Endodermal cell (in vitro differentiated cells): ENCODE measurements around the gene DACH1. TPM values are rescaled to one million over a fixed set of nuclear protein-coding genes. Genes with fewer than 3 reads are reported as not detected.

ENCODE experiments used
- DNase-seq: peaks from one replicate; pipeline ENCODE4 v3.0.0-alpha.2; 2017
- H3K27ac ChIP-seq: 2 replicates; pipeline ENCODE4 v1.5.1; 2013; ENCODE audit warnings: mild to moderate bottlenecking, low read depth, low read length, moderate library complexity
- H3K27me3 ChIP-seq: 2 replicates; pipeline ENCODE4 v1.6.1; 2013; ENCODE audit warnings: mild to moderate bottlenecking, low read length, moderate library complexity; ENCODE audit not compliant: insufficient read depth, control insufficient read depth, poor library complexity, severe bottlenecking
- H3K36me3 ChIP-seq: 2 replicates; pipeline ENCODE4 v1.7.0; 2013; ENCODE audit warnings: mild to moderate bottlenecking, low read length, moderate library complexity; ENCODE audit not compliant: control insufficient read depth, insufficient read depth
- H3K4me1 ChIP-seq: one replicate; pipeline ENCODE4 v1.7.0; 2013; ENCODE audit warnings: low read length; ENCODE audit not compliant: control insufficient read depth, insufficient read depth
- H3K4me3 ChIP-seq: 2 replicates; pipeline ENCODE4 v1.5.1; 2013; ENCODE audit warnings: mild to moderate bottlenecking, low read length, moderate library complexity
- H3K9ac ChIP-seq: 2 replicates; pipeline ENCODE4 v1.6.1; 2013; ENCODE audit warnings: mild to moderate bottlenecking, low read length, moderate library complexity; ENCODE audit not compliant: poor library complexity, severe bottlenecking; ENCODE audit errors: extremely low read depth
- H3K9me3 ChIP-seq: 2 replicates; pipeline ENCODE4 v1.6.1; 2013; ENCODE audit warnings: mild to moderate bottlenecking, low read length, moderate library complexity; ENCODE audit not compliant: control insufficient read depth
- H3K27ac Mint-ChIP-seq: 2 replicates; pipeline ENCODE4 v1.8.0; 2020; ENCODE audit warnings: mixed read lengths
- H3K27me3 Mint-ChIP-seq: 2 replicates; pipeline ENCODE4 v1.8.0; 2021; ENCODE audit warnings: mild to moderate bottlenecking, mixed read lengths; ENCODE audit not compliant: insufficient read depth
- H3K36me3 Mint-ChIP-seq: 2 replicates; pipeline ENCODE4 v1.8.0; 2020; ENCODE audit warnings: low read depth, mixed read lengths
- H3K4me1 Mint-ChIP-seq: 2 replicates; pipeline ENCODE4 v1.8.0; 2020; ENCODE audit warnings: mixed read lengths
- H3K4me3 Mint-ChIP-seq: 2 replicates; pipeline ENCODE4 v1.8.0; 2020; ENCODE audit warnings: mild to moderate bottlenecking, moderate library complexity, mixed read lengths
- H3K9me3 Mint-ChIP-seq: 2 replicates; pipeline ENCODE4 v1.8.0; 2020; ENCODE audit warnings: mild to moderate bottlenecking, mixed read lengths
- CTCF ChIP-seq: fragments of 200-600 bp; sonication (generic); conservative IDR thresholded peaks from 2 replicates; pipeline ENCODE4 v1.5.0; 2021; ENCODE audit warnings: antibody characterized with exemption, mild to moderate bottlenecking
- WGBS, 2 experiments: methylation state at CpG; one replicate each; pipeline versions ENCODE4 v1.1.5 to v1.1.7; 2013; ENCODE audit warnings: missing lambda C conversion rate in 2 of 2, mixed read lengths in 1 of 2; ENCODE audit not compliant: insufficient coverage in 1 of 2, insufficient read length in 1 of 2; 5-methylcytosine and 5-hydroxymethylcytosine counted together
- total RNA-seq, 2 donors: library from RNA; stranded (reverse); fragmentation: NEBNext Ultra II Directional in 1 of 2; extraction: Animal tissue kit (Norgen Biotek cat#: 25700) in 1 of 2; gene quantifications; 2 replicates in 1 of 2; 3 replicates in 1 of 2; pipeline ENCODE4 v1.2.1, GENCODE V29; 2021

The DACH1 gene
- total RNA-seq, 2 donors from 2014 or later, result 0.81 to 1.2 TPM

GRCh38 chr13:71869274-71869673 is 2.3 kb upstream of the DACH1 start:
- Mint-ChIP-seq H3K9me3 (no peaks in the 10 kb centered on the region), H3K27me3 (peaks cover 66% of the 10 kb centered on the region), H3K36me3 (no peaks in the 10 kb centered on the region), H3K4me1 (peaks cover 21% of the 10 kb centered on the region), H3K4me3 (no peak overlapping the region), H3K27ac (no peak overlapping the region)
- WGBS, 2 experiments, result 56% methylated on average over 5 of the region's 5 CpGs; no CpG with 5 or more reads in 1 of the 2 experiments
- Histone ChIP-seq H3K4me1 (no peaks in the 10 kb centered on the region), H3K4me3 (peak overlapping the region; percentile 66), H3K36me3 (no peaks in the 10 kb centered on the region), H3K9me3 (no peaks in the 10 kb centered on the region), H3K9ac (no peak overlapping the region), H3K27me3 (peaks cover 37% of the 10 kb centered on the region), H3K27ac (no peak overlapping the region)
- TF ChIP-seq CTCF, result no peak
- DNase-seq, result no peak

- no peaks in the 10 kb centered on the region for H3K4me1 ChIP-seq
- no peak overlapping the region for H3K27ac Mint-ChIP-seq
- peaks cover 56% of the 10 kb centered on the region for H3K27me3 ChIP-seq
These were observed 471 bp downstream of the DACH1 start for GRCh38 chr13:71866335-71867130.

GRCh38 chr13:71865874-71866334 is 1.1 kb downstream of the DACH1 start:
- WGBS, 2 experiments, result 0 to 1% methylated on average over 13 to 21 of the region's 21 CpGs
- no peaks in the 10 kb centered on the region for H3K36me3 Mint-ChIP-seq
- peaks cover 19% of the 10 kb centered on the region for H3K4me1 Mint-ChIP-seq
- Histone ChIP-seq H3K27me3 (peaks cover 56% of the 10 kb centered on the region), H3K4me1 (no peaks in the 10 kb centered on the region), H3K9me3 (no peaks in the 10 kb centered on the region), H3K36me3 (no peaks in the 10 kb centered on the region), H3K4me3 (peak overlapping the region; percentile 86), H3K27ac (peak overlapping the region; percentile 10), H3K9ac (no peak overlapping the region)
- H3K27me3 Mint-ChIP-seq, result peaks cover 84% of the 10 kb centered on the region
- no peak for TF ChIP-seq CTCF
- DNase-seq, result no peak
- no peaks in the 10 kb centered on the region for H3K9me3 Mint-ChIP-seq
- H3K27ac Mint-ChIP-seq, result no peak overlapping the region
- peak overlapping the region; percentile 77 for H3K4me3 Mint-ChIP-seq

More at GRCh38 chr13:71866335-71867130, 471 bp downstream of the DACH1 start:
- H3K36me3 ChIP-seq, result no peaks in the 10 kb centered on the region
- WGBS, 2 experiments, result 0% methylated on average over 4 to 77 of the region's 77 CpGs
- peak; percentile 76 for DNase-seq
- no peaks in the 10 kb centered on the region for H3K9me3 ChIP-seq
- Mint-ChIP-seq H3K36me3 (no peaks in the 10 kb centered on the region), H3K4me3 (peak overlapping the region; percentile 77), H3K9me3 (no peaks in the 10 kb centered on the region), H3K27me3 (peaks cover 84% of the 10 kb centered on the region), H3K4me1 (peaks cover 19% of the 10 kb centered on the region)
- H3K9ac ChIP-seq, result no peak overlapping the region
- peak overlapping the region; percentile 90 for H3K27ac ChIP-seq
- TF ChIP-seq CTCF, result no peak
- peak overlapping the region; percentile 90 for H3K4me3 ChIP-seq
